NCI-H2196 (cell line): ENCODE measurements around the gene PCED1B.

Experiments
- DNase-seq: peaks from one replicate; lab custom pipeline; 2025; ENCODE audit not compliant: unreplicated experiment; lab: John Stamatoyannopoulos, UW

The PCED1B gene

DNA sequence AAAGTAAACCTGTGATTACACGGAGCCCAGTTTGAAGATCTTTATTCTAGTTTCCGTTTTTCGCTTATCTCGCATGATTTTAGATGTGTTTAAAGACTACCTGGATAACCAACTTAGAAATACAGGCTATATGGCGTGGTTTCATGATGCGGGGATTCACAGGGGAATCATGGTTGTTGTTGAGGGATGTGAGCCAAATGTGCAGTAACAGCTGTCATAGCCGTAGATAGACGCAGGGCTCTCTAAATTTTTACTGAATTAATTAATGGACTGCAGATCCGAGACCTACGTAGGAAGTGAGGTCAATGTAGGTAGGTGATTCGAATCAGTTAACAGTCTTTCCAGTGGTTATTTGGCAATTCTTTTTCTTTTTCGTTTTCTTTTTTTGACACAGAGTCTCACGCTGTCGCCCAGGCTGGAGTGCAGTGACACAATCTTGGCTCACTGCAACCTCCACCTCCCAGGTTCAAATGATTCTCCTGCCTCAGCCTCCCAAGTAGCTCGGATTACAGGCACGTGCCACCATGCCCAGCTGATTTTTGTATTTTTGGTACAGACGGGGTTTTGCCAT lies 145.2 kb downstream of the PCED1B start:
- no peak for DNase-seq

DNA sequence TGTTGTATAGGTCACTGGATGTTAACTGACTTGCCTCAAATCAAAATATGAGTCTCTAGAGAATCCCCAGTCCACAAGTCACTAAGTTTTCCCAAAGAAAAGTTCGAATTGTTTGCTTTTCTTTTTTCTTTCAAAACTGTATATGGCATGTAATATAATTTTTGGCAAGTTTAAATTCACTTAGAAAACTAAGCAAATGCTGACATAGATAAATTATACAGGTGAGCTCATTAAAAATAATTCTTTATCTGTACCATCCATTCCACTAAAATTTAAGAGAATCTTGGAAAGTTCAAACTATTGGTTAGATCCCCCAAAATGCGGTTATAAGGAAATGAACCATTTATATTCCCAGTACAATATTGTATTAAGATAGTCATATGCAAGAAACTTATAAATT lies 145.9 kb downstream of the PCED1B start:
- no peak for DNase-seq

DNA sequence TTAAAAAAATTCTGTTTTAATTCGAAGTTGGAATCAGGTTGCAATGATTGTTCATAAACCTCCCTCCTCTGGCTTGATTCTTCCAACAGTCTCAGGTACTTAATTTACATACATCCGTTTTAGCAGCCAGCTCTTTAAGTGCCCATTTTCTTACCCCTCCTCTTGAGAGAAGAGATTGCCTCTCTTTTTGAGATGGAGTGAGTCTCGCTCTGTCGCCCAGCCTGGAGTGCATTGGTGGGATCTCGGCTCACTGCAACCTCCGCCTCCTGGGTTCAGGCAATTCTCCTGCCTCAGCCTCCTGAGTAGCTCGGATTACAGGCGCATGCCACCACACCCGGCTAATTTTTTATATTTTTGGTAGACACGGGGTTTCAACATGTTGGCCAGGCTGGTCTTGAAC lies 146.8 kb downstream of the PCED1B start:
- no peak for DNase-seq

DNA sequence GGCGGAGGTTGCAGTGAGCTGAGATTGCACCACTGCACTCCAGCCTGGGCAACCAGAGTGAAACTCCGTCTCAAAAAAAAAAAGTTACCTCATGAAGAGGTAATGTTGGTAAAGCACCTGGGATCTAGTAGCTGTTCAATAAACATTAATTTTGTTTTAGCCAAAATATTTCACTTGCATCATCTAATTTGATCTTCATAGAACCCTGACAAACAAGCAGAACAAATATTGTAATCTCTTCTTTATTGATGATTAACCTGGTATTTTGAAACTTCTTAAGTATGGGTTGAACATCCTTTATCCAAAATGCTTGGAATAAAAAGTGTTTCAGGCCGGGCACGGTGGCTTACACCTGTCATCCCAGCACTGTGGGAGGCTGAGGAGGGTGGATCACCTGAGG lies 149.4 kb downstream of the PCED1B start:
- no peak for DNase-seq

DNA sequence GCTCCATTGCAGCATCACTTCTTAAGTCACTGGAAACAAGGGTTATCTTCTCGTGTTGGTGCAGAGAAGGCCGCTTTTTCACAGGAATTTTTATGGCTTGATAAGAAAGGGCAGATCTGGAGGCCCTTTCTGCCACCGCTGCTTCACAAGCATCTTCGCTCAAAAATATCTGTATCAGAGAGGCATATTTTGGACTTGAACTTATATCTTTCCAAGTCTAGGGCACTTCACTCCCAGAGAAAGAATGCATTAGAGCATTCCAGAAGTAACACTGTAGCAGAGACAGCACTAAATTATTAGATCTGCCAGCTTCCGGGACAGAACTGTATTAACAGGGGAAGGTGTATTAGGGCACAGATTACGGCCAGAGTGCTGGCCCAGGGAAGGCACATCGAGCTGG lies 152.0 kb downstream of the PCED1B start:
- no peak for DNase-seq

DNA sequence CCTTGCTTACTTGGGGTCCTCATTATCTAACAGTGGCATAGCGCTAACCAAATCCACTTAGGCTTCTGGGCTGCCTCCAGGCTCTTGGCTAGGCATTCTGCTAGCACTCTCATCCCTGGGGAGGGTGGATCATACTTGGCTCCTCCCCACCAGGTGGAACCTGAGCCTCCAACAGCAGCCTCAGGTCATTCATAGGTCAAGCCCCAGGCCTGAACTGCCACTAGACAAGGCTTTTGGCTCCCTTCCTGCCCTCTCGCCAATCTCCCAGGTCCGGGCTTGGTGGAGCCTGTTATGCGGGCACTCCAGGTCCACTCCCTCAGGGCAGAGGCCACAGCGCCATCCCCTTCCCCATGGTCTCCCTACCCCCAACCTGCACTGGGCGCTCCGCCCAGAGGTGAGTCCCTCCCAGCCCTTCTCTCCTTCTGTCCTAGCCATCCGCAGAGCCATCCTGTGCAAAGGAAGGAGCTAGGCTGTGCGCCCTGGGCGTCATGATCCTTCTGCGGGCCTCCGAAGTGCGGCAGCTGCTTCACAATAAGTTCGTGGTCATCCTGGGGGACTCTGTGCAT lies 155.2 kb downstream of the PCED1B start:
- DNase-seq = no peak

DNA sequence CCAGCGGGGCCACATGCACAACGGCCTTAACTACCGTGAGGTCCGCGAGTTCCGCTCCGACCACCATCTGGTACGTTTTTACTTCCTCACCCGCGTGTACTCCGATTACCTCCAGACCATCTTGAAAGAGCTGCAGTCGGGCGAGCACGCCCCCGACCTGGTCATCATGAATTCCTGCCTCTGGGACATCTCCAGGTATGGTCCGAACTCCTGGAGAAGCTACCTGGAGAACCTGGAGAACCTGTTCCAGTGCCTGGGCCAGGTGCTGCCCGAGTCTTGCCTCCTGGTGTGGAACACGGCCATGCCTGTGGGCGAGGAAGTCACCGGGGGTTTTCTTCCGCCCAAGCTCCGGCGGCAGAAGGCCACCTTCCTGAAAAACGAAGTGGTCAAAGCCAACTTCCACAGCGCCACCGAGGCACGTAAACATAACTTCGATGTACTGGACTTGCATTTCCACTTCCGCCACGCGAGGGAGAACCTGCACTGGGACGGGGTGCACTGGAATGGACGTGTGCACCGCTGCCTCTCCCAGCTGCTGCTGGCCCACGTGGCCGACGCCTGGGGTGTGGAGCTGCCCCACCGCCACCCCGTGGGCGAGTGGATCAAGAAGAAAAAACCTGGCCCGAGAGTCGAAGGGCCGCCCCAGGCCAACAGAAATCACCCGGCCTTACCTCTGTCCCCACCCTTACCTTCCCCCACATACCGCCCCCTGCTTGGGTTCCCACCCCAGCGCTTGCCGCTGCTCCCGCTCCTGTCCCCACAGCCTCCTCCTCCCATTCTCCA lies 156.0 kb downstream of the PCED1B start:
- DNase-seq = no peak

DNA sequence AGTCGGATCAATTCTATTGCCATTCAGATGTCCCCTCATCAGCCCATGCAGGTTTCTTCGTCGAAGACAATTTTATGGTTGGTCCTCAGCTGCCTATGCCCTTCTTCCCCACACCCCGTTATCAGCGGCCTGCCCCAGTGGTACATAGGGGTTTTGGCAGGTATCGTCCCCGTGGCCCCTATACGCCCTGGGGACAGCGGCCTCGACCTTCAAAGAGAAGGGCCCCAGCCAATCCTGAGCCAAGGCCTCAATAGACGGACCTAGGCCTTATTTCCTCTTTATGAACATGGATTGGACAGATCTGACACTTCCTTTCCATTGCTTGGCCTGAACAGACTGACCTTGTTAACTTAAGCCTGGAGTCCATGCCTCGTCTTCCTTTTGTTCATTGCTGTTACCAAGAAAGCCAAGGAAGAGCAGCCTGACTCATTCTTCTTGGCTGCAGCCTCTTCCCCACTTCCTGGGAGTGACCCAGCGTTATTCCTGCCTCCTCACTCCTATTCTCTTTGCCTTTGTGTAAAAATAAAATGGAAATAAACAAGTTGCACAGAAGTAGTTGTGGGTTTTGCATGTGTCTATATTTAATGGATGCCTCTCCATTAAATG lies 156.8 kb downstream of the PCED1B start:
- no peak for DNase-seq

DNA sequence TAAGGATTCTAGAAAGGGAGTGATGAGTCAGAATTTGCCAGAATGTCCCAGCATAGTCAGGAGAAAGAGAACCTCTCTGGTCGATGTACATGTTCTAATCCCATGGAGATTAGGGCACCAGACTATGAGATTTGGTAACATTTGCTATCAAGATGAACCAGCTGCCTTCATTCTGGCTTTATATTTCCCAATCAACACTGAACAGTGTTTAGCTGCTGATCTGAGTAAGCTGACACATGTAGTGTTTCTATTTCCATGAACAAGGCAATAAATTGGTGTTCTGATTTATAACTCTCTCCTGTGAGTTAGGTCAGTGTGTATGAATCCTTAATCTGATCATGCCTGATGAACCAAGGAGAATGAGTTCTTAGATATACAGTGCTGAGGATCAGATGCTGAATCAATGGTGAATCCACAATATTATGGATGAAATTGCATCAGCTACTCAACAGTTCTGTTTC lies 158.4 kb downstream of the PCED1B start:
- DNase-seq = no peak

DNA sequence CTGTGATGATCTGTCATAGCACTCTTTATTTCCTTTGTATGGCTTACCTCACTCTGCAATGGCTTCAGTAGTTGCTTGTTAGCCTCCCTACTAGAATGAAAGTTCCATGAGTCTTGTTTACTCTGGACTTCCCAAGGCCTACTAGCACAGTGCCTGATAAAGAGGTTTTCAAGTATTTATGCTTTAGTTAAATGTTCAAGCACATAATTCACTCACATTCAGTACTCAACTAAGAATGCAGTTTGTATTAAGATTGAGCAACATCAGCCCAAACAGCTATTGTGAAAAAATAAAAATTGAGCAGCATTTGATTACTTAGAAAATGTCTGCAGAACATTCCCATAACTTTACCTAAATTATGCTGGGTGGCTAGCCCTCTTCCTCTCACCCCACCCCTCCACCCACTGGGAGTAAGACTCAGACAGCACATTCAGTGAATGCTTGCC lies 159.3 kb downstream of the PCED1B start:
- no peak for DNase-seq

DNA sequence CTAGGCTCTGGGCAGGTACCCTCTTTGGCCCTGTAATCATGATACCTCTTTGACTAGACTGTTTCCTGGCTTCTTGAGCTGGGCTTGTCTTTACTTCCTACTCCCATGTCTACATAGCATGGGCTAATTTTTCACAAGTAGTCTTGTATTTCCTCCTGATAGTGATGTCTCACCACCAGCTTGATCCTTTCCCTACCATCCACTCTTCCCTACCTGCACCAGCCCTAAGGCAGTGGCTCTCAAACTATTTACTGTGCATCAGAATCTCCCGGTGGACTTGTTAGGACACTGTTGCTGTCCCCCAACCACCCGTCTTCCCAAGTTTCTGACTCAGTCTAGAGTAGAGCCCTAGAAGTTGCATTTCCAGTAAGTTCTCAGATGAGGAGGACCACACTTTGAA lies 163.0 kb downstream of the PCED1B start:
- DNase-seq = no peak

DNA sequence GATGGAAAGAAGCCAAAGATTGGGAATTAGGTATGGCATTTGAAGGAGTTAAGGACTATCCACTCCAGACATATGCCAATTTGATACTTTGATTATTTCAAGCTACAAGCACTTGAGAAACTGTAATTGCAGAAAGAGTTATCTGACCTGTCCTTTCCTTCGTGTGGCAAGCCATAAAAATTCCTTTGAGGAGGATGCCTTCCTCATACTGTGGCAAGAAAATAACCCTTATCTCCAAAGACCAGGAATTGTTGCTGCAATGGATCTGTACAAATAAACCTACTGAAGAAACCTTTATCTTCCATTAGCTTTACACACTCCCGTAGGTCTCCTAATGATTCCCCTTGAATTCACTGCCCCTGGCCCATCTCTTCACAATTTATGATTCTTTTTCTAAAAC lies 165.4 kb downstream of the PCED1B start:
- no peak for DNase-seq

DNA sequence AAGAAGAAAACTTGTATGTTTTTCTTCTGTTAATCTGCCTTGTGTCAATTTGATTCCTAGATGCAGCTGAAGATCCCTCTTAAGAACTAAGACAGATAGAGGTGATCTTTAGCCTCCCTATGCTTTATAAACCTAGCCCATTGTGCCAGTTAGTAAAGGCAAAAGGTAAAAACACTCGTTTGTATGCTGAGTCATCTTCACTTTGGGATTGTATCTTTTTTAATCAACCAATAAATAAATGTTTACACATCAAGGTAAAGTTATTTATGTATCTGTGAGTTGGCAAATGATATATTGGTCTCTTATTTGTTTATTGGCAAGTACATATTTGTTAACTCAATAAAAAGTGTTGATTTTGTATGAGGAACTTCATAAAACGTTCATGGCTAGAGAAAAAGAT lies 166.2 kb downstream of the PCED1B start:
- DNase-seq = no peak

DNA sequence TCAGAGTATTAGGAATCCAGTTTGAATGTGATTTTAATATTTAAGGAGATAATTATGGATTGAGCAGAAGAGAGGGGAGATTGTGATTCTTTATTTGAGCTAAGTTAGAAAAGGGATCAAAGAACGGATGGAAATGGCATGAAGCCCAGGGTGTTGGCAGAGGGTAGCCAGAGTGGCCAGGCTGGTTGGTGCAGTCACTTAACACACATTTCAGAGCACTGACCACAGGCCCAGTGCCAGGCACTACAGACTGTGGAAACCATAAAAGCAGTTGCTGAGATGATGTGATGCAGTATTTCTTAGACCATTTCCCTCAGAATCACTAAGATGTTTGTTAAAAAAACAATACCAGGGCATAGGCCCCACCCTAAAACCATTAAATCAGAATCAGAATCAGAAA lies 168.0 kb downstream of the PCED1B start:
- peak; percentile 55 for DNase-seq

DNA sequence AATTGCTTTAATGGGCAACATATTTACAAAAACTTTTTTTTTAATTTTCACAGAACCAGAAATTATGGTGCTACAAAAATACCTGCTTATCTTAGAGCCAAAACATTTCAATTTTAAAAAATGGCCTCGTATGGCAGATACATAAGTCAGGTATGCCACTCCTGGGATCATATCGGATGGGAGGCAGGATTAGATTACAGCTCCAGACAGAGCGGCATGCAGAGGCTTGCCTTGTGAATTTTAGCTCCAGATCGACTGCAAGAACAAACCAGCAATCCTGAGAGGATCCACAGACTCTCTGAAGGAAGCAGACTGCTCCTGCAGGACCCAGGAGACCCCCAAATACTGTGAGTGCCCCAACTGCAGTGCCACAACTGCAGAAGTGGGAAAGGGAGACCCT lies 169.7 kb downstream of the PCED1B start:
- no peak for DNase-seq

DNA sequence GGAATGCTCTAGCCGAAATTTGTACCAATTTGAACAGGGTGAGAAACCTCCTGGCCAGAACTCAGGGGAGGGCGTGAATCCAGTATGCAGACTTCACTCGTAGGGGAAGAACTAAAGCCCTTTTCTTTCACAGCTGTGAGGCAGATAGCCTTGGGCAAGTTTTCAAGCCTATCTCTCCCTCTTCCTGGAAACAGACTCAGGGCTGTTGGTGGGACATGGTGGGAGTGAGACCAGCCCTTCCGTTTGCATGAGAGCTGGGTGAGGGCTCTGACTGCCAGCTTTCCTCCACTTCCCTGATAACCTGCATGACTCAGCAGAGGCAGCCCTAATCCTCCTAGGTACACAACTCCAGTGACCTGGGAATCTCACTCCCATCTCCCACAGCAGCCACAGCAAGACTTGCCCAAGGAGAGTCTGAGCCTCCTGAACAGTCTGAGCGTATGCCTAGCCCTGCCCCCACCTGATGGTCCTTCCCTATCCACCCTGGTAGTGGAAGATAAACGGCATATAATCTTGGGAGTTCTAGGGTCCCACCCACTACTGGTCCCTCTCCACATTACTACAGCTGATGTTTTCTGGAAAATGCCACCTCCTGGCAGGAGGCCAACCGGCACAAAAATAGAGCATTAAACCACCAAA lies 170.4 kb downstream of the PCED1B start:
- no peak for DNase-seq

DNA sequence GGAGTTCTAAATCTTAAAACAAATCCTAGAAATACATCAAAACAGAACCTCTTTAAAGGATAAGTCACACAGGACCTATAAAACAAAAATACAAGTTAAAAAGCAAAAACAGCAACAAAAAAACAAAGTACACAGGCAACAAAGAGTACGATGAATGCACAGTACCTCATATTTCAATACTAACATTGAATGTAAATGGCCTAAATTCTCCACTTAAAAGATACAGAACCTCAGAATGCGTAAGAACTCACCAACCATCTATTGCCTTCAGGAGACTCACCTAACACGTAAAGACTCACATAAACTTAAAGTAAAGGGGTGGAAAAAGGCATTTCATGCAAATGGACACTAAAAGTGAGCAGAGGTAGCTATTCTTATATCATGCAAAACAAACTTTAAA lies 172.5 kb downstream of the PCED1B start:
- no peak for DNase-seq

DNA sequence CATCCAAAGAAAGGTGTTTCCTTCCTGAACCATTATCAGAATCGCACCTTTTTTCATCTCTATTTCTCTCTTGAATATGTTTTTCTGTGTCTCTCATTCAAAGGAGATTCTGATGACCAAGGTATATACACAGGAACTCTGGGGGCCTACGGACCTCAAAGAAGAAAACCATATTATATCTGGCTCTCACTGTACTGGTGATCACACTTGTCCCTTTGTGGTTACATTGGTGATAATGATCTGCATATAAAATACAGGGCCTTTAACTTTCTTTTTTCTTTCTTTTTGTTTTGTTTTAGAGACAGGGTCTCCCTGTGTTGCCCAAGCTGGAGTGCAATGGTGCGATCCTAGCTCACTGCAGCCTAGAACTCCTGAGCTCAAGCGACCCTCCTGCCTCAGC lies 185.5 kb downstream of the PCED1B start:
- no peak for DNase-seq

DNA sequence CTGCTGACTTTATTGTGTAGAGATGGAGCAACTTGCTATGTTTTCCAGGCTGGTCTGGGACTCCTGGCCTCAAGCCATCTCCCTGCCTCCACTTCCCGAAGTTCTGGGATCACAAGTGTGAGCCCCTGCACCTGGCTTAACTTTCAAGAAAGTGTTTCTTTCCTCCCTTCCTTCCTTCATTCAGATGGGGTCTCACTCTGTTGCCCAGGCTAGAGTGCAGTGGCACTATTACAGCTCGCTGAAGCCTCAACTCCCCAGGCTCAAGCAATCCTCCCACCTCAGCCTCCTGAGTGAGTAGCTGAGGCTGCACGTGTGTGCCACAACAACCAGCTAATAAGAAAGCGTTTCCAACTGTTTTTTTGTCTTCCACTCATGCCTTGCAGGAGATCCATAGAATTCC lies 186.0 kb downstream of the PCED1B start:
- DNase-seq = no peak

DNA sequence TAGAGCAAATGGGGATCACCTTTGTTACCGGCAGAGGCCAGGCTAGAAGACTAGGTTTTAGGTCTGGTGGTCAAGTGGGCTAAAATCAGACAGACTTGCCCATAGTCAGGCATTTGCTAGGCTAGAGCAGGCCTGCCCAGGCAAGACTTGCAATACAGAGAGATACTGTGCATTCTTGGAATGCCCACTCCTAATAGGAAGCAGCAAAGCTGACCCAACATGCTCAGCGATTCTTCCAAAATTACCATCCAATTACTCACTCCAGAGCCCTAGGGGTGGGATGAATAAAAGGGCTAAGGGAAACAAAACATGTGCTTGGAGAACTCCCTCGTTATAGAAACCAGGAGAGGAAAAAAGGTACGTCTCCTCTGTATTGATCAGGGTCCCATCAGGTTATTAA lies 188.2 kb downstream of the PCED1B start:
- no peak for DNase-seq
